Esophagus muscularis mucosa (tissue), 4 donors: ENCODE measurements around the gene RETSAT. TPM values are rescaled to one million over a fixed set of nuclear protein-coding genes. Genes with fewer than 3 reads are reported as not detected.

Source experiments
- DNase-seq: peaks from one replicate; pipeline ENCODE4 v3.0.0-alpha.2; 2017; ENCODE audit errors: extremely low spot score
- H3K27ac ChIP-seq, 4 donors: fragments of 200-600 bp; sonication (generic); replicated peaks in 1 of 4; 1 replicate in 3 of 4; 2 replicates in 1 of 4; pipeline ENCODE4 v1.5.1; 2016 to 2019; ENCODE audit warnings: mild to moderate bottlenecking in 1 of 4
- H3K27me3 ChIP-seq, 4 donors: fragments of 200-600 bp; sonication (generic); one replicate each; pipeline versions ENCODE4 v1.5.1 to v1.6.0; 2016 to 2019
- H3K36me3 ChIP-seq, 4 donors: fragments of 200-600 bp; sonication (generic); one replicate each; pipeline ENCODE4 v1.5.1; 2016 to 2019
- H3K4me1 ChIP-seq, 4 donors: fragments of 200-600 bp; sonication (generic); one replicate each; pipeline ENCODE4 v1.5.1; 2016 to 2019
- H3K4me3 ChIP-seq, 4 donors: fragments of 200-600 bp; sonication (generic); 1 replicate in 2 of 4; 2 replicates in 2 of 4; pipeline ENCODE4 v1.5.1; 2016 to 2019; ENCODE audit warnings: mild to moderate bottlenecking in 4 of 4, moderate library complexity in 1 of 4
- H3K9me3 ChIP-seq, 4 donors: fragments of 200-600 bp; sonication (generic); 1 replicate in 3 of 4; 2 replicates in 1 of 4; pipeline ENCODE4 v1.5.1; 2016 to 2019
- CTCF ChIP-seq, 3 experiments: fragments of 200-600 bp in 2 of 3; fragments of 450-650 bp in 1 of 3; sonication (generic) in 2 of 3; IDR thresholded peaks; one replicate each; pipeline ENCODE4 v1.5.1; 2017 to 2019; ENCODE audit warnings: antibody characterized with exemption in 3 of 3, mild to moderate bottlenecking in 2 of 3, moderate library complexity in 1 of 3
- EP300 ChIP-seq: sonication (generic); formaldehyde crosslinking; IDR thresholded peaks from one replicate; pipeline ENCODE4 v1.6.1; 2017; ENCODE audit warnings: antibody characterized with exemption
- POLR2A ChIP-seq: fragments of 450-650 bp; IDR thresholded peaks from one replicate; pipeline ENCODE4 v1.6.1; 2017; ENCODE audit warnings: antibody characterized with exemption, moderate library complexity, mild to moderate bottlenecking, low read depth
- POLR2AphosphoS5 ChIP-seq, 2 donors: sonication (generic); formaldehyde crosslinking; IDR thresholded peaks; one replicate each; pipeline ENCODE4 v1.6.1; 2017; ENCODE audit warnings: antibody characterized with exemption in 2 of 2
- WGBS: methylation state at CpG from one replicate; pipeline ENCODE4 v1.1.5; 2018; 5-methylcytosine and 5-hydroxymethylcytosine counted together
- intact Hi-C: fragments of 100-400 bp; cut with DNase I; formaldehyde crosslinking; loops from one replicate; pipeline ENCODE4 v1.15.1; 2023
- total RNA-seq, 4 donors: library from RNA; depleted of rRNA; stranded (reverse); fragments of >200 nt; gene quantifications; one replicate each; pipeline versions ENCODE4 v1.1.0 to v1.2.1, GENCODE V29; 2016

The RETSAT gene
- total RNA-seq, 4 donors from 2014 or later: 34.3 to 63.7 (median 45.7) TPM

GRCh38 chr2:85400023-85400422 is 45.7 kb upstream of the RETSAT start:
- no peak overlapping the region for H3K4me3 ChIP-seq
- 95% methylated on average over 8 of the region's 8 CpGs for WGBS
- H3K27ac ChIP-seq: no peak overlapping the region
- H3K4me1 ChIP-seq: peaks cover 0 to 22% (median 18%) of the 10 kb centered on the region in 4 donors
- DNase-seq: no peak
- intact Hi-C loops: no loop called here
- TF ChIP-seq POLR2A (no peak), CTCF (IDR thresholded peaks at IDR 0.05) (no peak), POLR2AphosphoS5 (IDR thresholded peaks at IDR 0.05) (no peak), EP300 (no peak)
- H3K9me3 ChIP-seq: peaks cover 0 to 5% (median 0%) of the 10 kb centered on the region in 4 donors
- no peaks in the 10 kb centered on the region for H3K27me3 ChIP-seq
- H3K36me3 ChIP-seq: peaks cover 0 to 22% (median 0%) of the 10 kb centered on the region in 4 donors

- no peak overlapping the region for H3K4me3 ChIP-seq
- TF ChIP-seq EP300 (no peak), POLR2AphosphoS5 (IDR thresholded peaks at IDR 0.05) (no peak), CTCF (IDR thresholded peaks at IDR 0.05) (no peak), POLR2A (no peak)
- WGBS: 96% methylated on average over 8 of the region's 8 CpGs
- DNase-seq: no peak
- no peak overlapping the region for H3K27ac ChIP-seq
- peaks cover 0 to 28% (median 0%) of the 10 kb centered on the region in 4 donors for H3K36me3 ChIP-seq
- H3K9me3 ChIP-seq: peaks cover 0 to 5% (median 0%) of the 10 kb centered on the region in 4 donors
- H3K27me3 ChIP-seq: no peaks in the 10 kb centered on the region
- H3K4me1 ChIP-seq: peaks cover 0 to 25% (median 22%) of the 10 kb centered on the region in 4 donors
- intact Hi-C loops: no loop called here
These were observed 44.8 kb upstream of the RETSAT start for GRCh38 chr2:85399183-85399455.

- intact Hi-C loops: no loop called here
These were observed 44.3 kb upstream of the RETSAT start for GRCh38 chr2:85398426-85399182.

GRCh38 chr2:85397925-85398331 is 43.6 kb upstream of the RETSAT start:
- H3K27ac ChIP-seq: peak overlapping the region in 1 of 4 donors; percentile 58
- 88% methylated on average over 2 of the region's 4 CpGs for WGBS
- no peak for DNase-seq
- no peaks in the 10 kb centered on the region for H3K27me3 ChIP-seq
- H3K9me3 ChIP-seq: no peaks in the 10 kb centered on the region
- intact Hi-C loops: no loop called here
- H3K4me1 ChIP-seq: peaks cover 0 to 26% (median 23%) of the 10 kb centered on the region in 4 donors
- TF ChIP-seq EP300 (no peak), POLR2AphosphoS5 (IDR thresholded peaks at IDR 0.05) (no peak), CTCF (IDR thresholded peaks at IDR 0.05) (no peak)
- H3K36me3 ChIP-seq: peaks cover 0 to 28% (median 0%) of the 10 kb centered on the region in 4 donors
- no peak overlapping the region for H3K4me3 ChIP-seq

More at GRCh38 chr2:85398426-85399182, 44.3 kb upstream of the RETSAT start:
- no peaks in the 10 kb centered on the region for H3K27me3 ChIP-seq
- H3K36me3 ChIP-seq: peaks cover 0 to 28% (median 0%) of the 10 kb centered on the region in 4 donors
- no peak for TF ChIP-seq POLR2A
- no peak for TF ChIP-seq CTCF (IDR thresholded peaks at IDR 0.05)
- TF ChIP-seq POLR2AphosphoS5 (IDR thresholded peaks at IDR 0.05): no peak
- no peak for TF ChIP-seq EP300
- no peak overlapping the region for H3K4me3 ChIP-seq
- 88% methylated on average over 7 of the region's 8 CpGs for WGBS
- peaks cover 0 to 26% (median 23%) of the 10 kb centered on the region in 4 donors for H3K4me1 ChIP-seq
- no peak overlapping the region for H3K27ac ChIP-seq
- peaks cover 0 to 4% (median 0%) of the 10 kb centered on the region in 4 donors for H3K9me3 ChIP-seq
- no peak for DNase-seq
